Body of pancreas (tissue), 4 donors: ENCODE results near the gene C8B.

Experiments
- CTCF ChIP-seq, 7 experiments: fragments of 450-650 bp in 4 of 7; fragments of 200-600 bp in 3 of 7; sonication (generic) in 3 of 7; IDR thresholded peaks; one replicate each; pipeline ENCODE4 v1.5.1; 2016 to 2019; ENCODE audit warnings: antibody characterized with exemption in 7 of 7
- POLR2A ChIP-seq, 3 donors: fragments of 450-650 bp; IDR thresholded peaks; one replicate each; pipeline ENCODE4 v1.6.1; 2016; ENCODE audit warnings: antibody characterized with exemption in 3 of 3, mild to moderate bottlenecking in 2 of 3

GRCh38 chr1:56920591-56921001 is 45.2 kb downstream of the C8B start:
- no peak for TF ChIP-seq CTCF (IDR thresholded peaks at IDR 0.05)
- no peak for TF ChIP-seq POLR2A (IDR thresholded peaks at IDR 0.05)
